Upper lobe of left lung (tissue), 4 donors: ENCODE data around the gene RPS6KA5.

Experiments used
- CTCF ChIP-seq, 6 experiments: fragments of 450-650 bp in 4 of 6; fragments of 200-600 bp in 2 of 6; sonication (generic) in 2 of 6; IDR thresholded peaks; one replicate each; pipeline ENCODE4 v1.5.1; 2016 to 2019; ENCODE audit warnings: antibody characterized with exemption in 6 of 6
- POLR2A ChIP-seq, 4 donors: fragments of 450-650 bp; IDR thresholded peaks; one replicate each; pipeline ENCODE4 v1.5.1; 2016 to 2017; ENCODE audit warnings: antibody characterized with exemption in 4 of 4, mild to moderate bottlenecking in 2 of 4
- POLR2AphosphoS5 ChIP-seq, 2 donors: sonication (generic); formaldehyde crosslinking; IDR thresholded peaks; one replicate each; pipeline ENCODE4 v1.5.1; 2017; ENCODE audit warnings: antibody characterized with exemption in 2 of 2

GRCh38 chr14:90814806-90815571 lies 245.5 kb downstream of the RPS6KA5 start:
- no peak for TF ChIP-seq POLR2A (IDR thresholded peaks at IDR 0.05)
- no peak for TF ChIP-seq CTCF (IDR thresholded peaks at IDR 0.05)
- TF ChIP-seq POLR2AphosphoS5 (IDR thresholded peaks at IDR 0.05): no peak
